ENCODE measurements around the gene RANGAP1.
A peak's percentile ranks its signal among the peaks of the same experiment; 100 is the strongest.

The RANGAP1 gene

GRCh38 chr22:41229215-41229614, 56.8 kb downstream of the RANGAP1 start:
- H3K4me3 ChIP-seq (ENCODE audit: low read depth, low read length) = no peak overlapping the region
- TF ChIP-seq CTCF (IDR thresholded peaks at IDR 0.05; ENCODE audit: low read depth, low read length, missing control alignments) = no peak
- DNase-seq (ENCODE audit: low read depth) = no peak

- TF ChIP-seq CTCF (IDR thresholded peaks at IDR 0.05; ENCODE audit: low read depth, low read length, missing control alignments) = no peak
- H3K4me3 ChIP-seq (ENCODE audit: low read depth, low read length) = no peak overlapping the region
- DNase-seq (ENCODE audit: low read depth) = no peak
These were observed 59.0 kb downstream of the RANGAP1 start for GRCh38 chr22:41226723-41227655.

GRCh38 chr22:41223535-41223934, 62.5 kb downstream of the RANGAP1 start:
- no peak overlapping the region for H3K4me3 ChIP-seq (ENCODE audit: low read depth, low read length)
- no peak for TF ChIP-seq CTCF (IDR thresholded peaks at IDR 0.05; ENCODE audit: low read depth, low read length, missing control alignments)
- DNase-seq (ENCODE audit: low read depth) = no peak

GRCh38 chr22:41222846-41223507, 63.0 kb downstream of the RANGAP1 start:
- H3K4me3 ChIP-seq (ENCODE audit: low read depth, low read length) = no peak overlapping the region
- TF ChIP-seq CTCF (IDR thresholded peaks at IDR 0.05; ENCODE audit: low read depth, low read length, missing control alignments) = no peak

GRCh38 chr22:41217553-41218157, 68.3 kb downstream of the RANGAP1 start:
- H3K4me3 ChIP-seq (ENCODE audit: low read depth, low read length) = no peak overlapping the region
- peak; percentile 53 for DNase-seq (ENCODE audit: low read depth)

More at GRCh38 chr22:41222846-41223507, 63.0 kb downstream of the RANGAP1 start:
- DNase-seq (ENCODE audit: low read depth) = no peak

GRCh38 chr22:41216984-41217383, 69.0 kb downstream of the RANGAP1 start:
- H3K4me3 ChIP-seq (ENCODE audit: low read depth, low read length) = no peak overlapping the region
- no peak for TF ChIP-seq CTCF (IDR thresholded peaks at IDR 0.05; ENCODE audit: low read depth, low read length, missing control alignments)
- DNase-seq (ENCODE audit: low read depth) = no peak

More at GRCh38 chr22:41217553-41218157, 68.3 kb downstream of the RANGAP1 start:
- no peak for TF ChIP-seq CTCF (IDR thresholded peaks at IDR 0.05; ENCODE audit: low read depth, low read length, missing control alignments)
